Activated T-helper 9 cell treated with anti-CD3 and anti-CD28 coated beads, Interleukin-2, amount 50 U/mL, for 16 hours (primary cell): Measurements from ENCODE around the gene MPRIP.
"Not testable (repeated sequence)": the region's sequence is repeated elsewhere in the genome, so short reads cannot be mapped to it uniquely, and the experiment has no call there.

Experiments used
- DNase-seq: peaks from one replicate; pipeline ENCODE4 v3.0.0-alpha.2; 2020; ENCODE audit warnings: low read depth

MPRIP gene

GRCh38 chr17:17127156-17127555, 84.9 kb downstream of the MPRIP start:
- DNase-seq = no peak

- DNase-seq = no peak
Observed at GRCh38 chr17:17127730-17128291, 85.6 kb downstream of the MPRIP start.

- DNase-seq = no peak
Observed at GRCh38 chr17:17128476-17129075, 86.3 kb downstream of the MPRIP start.

- DNase-seq = no peak
Observed at GRCh38 chr17:17129466-17129865, 87.2 kb downstream of the MPRIP start.

GRCh38 chr17:17130077-17130844, 88.0 kb downstream of the MPRIP start:
- DNase-seq = no peak

- DNase-seq = no peak
Observed at GRCh38 chr17:17131839-17132238, 89.6 kb downstream of the MPRIP start.

GRCh38 chr17:17132746-17133145, 90.5 kb downstream of the MPRIP start:
- DNase-seq = no peak

- DNase-seq = no peak
Observed at GRCh38 chr17:17134051-17134956, 92.0 kb downstream of the MPRIP start.

GRCh38 chr17:17134957-17135333, 92.7 kb downstream of the MPRIP start:
- DNase-seq = no peak

- not testable (repeated sequence) for DNase-seq
Observed at GRCh38 chr17:17136221-17136620, 94.0 kb downstream of the MPRIP start.

GRCh38 chr17:17137731-17138585, 95.7 kb downstream of the MPRIP start:
- no peak for DNase-seq

- DNase-seq = no peak
Observed at GRCh38 chr17:17139972-17140589, 97.8 kb downstream of the MPRIP start.

- DNase-seq = no peak
Observed at GRCh38 chr17:17140590-17140980, 98.3 kb downstream of the MPRIP start.

GRCh38 chr17:17141279-17141678, 99.0 kb downstream of the MPRIP start:
- DNase-seq = no peak

GRCh38 chr17:17141860-17142552, 99.7 kb downstream of the MPRIP start:
- peak; percentile 23 for DNase-seq

- no peak for DNase-seq
Observed at GRCh38 chr17:17142556-17142955, 100.3 kb downstream of the MPRIP start.

GRCh38 chr17:17143501-17143900, 101.2 kb downstream of the MPRIP start:
- no peak for DNase-seq

- no peak for DNase-seq
Observed at GRCh38 chr17:17144061-17144460, 101.8 kb downstream of the MPRIP start.

GRCh38 chr17:17144916-17145665, 102.8 kb downstream of the MPRIP start:
- DNase-seq = no peak
